Trophoblast cell (in vitro differentiated cells and primary cell): ENCODE data around the gene TMEM273.

ENCODE experiments used
- DNase-seq, 2 donors: peaks; one replicate each; pipeline ENCODE4 v3.0.0-alpha.2; 2016
- H2AFZ ChIP-seq: 2 replicates; pipeline ENCODE4 v1.6.1; 2013; ENCODE audit warnings: low read length, moderate library complexity, mild to moderate bottlenecking; ENCODE audit not compliant: insufficient read depth, poor library complexity
- H2AK5ac ChIP-seq: 2 replicates; pipeline ENCODE4 v1.6.1; 2013; ENCODE audit warnings: mild to moderate bottlenecking, low read length
- H2BK120ac ChIP-seq: 2 replicates; pipeline ENCODE4 v1.6.1; 2013; ENCODE audit warnings: low read length, mild to moderate bottlenecking, moderate library complexity; ENCODE audit not compliant: insufficient read depth, poor library complexity
- H2BK12ac ChIP-seq: 2 replicates; pipeline ENCODE4 v1.6.1; 2013; ENCODE audit warnings: mild to moderate bottlenecking, low read length, moderate library complexity
- H2BK5ac ChIP-seq: 2 replicates; pipeline ENCODE4 v1.6.1; 2013; ENCODE audit warnings: low read length, low read depth, moderate library complexity, mild to moderate bottlenecking; ENCODE audit not compliant: poor library complexity
- H3K14ac ChIP-seq: 2 replicates; pipeline ENCODE4 v1.6.1; 2013; ENCODE audit warnings: mild to moderate bottlenecking, low read length
- H3K18ac ChIP-seq: 2 replicates; pipeline ENCODE4 v1.6.1; 2013; ENCODE audit warnings: mild to moderate bottlenecking, low read length
- H3K23ac ChIP-seq: 2 replicates; pipeline ENCODE4 v1.6.1; 2013; ENCODE audit warnings: low read length
- H3K27ac ChIP-seq: 2 replicates; pipeline ENCODE4 v1.5.1; 2013; ENCODE audit warnings: low read depth, mild to moderate bottlenecking, inconsistent platforms, low read length, moderate library complexity
- H3K27me3 ChIP-seq: 2 replicates; pipeline ENCODE4 v1.6.1; 2013; ENCODE audit warnings: inconsistent platforms, mild to moderate bottlenecking, low read length, moderate library complexity; ENCODE audit not compliant: insufficient read depth
- H3K36me3 ChIP-seq, 2 experiments: 1 replicate in 1 of 2; 2 replicates in 1 of 2; pipeline ENCODE4 v1.6.1; 2013; ENCODE audit warnings: low read length in 2 of 2, mild to moderate bottlenecking in 2 of 2, moderate library complexity in 1 of 2; ENCODE audit not compliant: insufficient read depth in 2 of 2, control insufficient read depth in 1 of 2
- H3K4ac ChIP-seq: 2 replicates; pipeline ENCODE4 v1.6.1; 2013; ENCODE audit warnings: low read depth, mild to moderate bottlenecking, low read length, moderate library complexity
- H3K4me1 ChIP-seq, 2 experiments: 1 replicate in 1 of 2; 2 replicates in 1 of 2; pipeline ENCODE4 v1.6.1; 2013; ENCODE audit warnings: low read length in 2 of 2, mild to moderate bottlenecking in 2 of 2, moderate library complexity in 1 of 2; ENCODE audit not compliant: insufficient read depth in 2 of 2, control insufficient read depth in 1 of 2
- H3K4me2 ChIP-seq: 2 replicates; pipeline ENCODE4 v1.6.1; 2013; ENCODE audit warnings: inconsistent platforms, mild to moderate bottlenecking, low read length, moderate library complexity
- H3K4me3 ChIP-seq: 2 replicates; pipeline ENCODE4 v1.5.1; 2013; ENCODE audit warnings: mild to moderate bottlenecking, low read depth, low read length, inconsistent platforms
- H3K79me1 ChIP-seq: one replicate; pipeline ENCODE4 v1.6.1; 2013; ENCODE audit warnings: low read length
- H3K79me2 ChIP-seq: 2 replicates; pipeline ENCODE4 v1.6.1; 2013; ENCODE audit warnings: low read length, mild to moderate bottlenecking; ENCODE audit not compliant: control insufficient read depth, insufficient read depth, poor library complexity
- H3K9ac ChIP-seq: 2 replicates; pipeline ENCODE4 v1.6.1; 2013; ENCODE audit warnings: mild to moderate bottlenecking, low read length
- H3K9me3 ChIP-seq: 2 replicates; pipeline ENCODE4 v1.6.1; 2013; ENCODE audit warnings: low read depth, mild to moderate bottlenecking, control low read depth, inconsistent platforms, low read length; ENCODE audit not compliant: insufficient read depth
- H4K12ac ChIP-seq: 2 replicates; pipeline ENCODE4 v1.6.1; 2013; ENCODE audit warnings: low read depth, mild to moderate bottlenecking, low read length, moderate library complexity
- H4K8ac ChIP-seq: 2 replicates; pipeline ENCODE4 v1.6.1; 2013; ENCODE audit warnings: low read depth, mild to moderate bottlenecking, low read length, moderate library complexity
- H4K91ac ChIP-seq: one replicate; pipeline ENCODE4 v1.6.1; 2013; ENCODE audit warnings: low read depth, mild to moderate bottlenecking, low read length, moderate library complexity
- WGBS: extraction: QIAGEN DNeasy Blood & Tissue Kit; methylation state at CpG from one replicate; pipeline ENCODE4 v1.1.7; 2013; ENCODE audit warnings: missing lambda C conversion rate; ENCODE audit not compliant: insufficient read length, insufficient coverage; ENCODE audit errors: extremely low coverage; 5-methylcytosine and 5-hydroxymethylcytosine counted together

TMEM273 gene

GRCh38 chr10:49107887-49108267, 80.3 kb downstream of the TMEM273 start:
- no peaks in the 10 kb centered on the region for H3K79me2 ChIP-seq
- no peak for DNase-seq
- H3K79me1 ChIP-seq, result no peaks in the 10 kb centered on the region
- H3K23ac ChIP-seq, result no peak overlapping the region
- no peaks in the 10 kb centered on the region for H3K27me3 ChIP-seq
- H3K27ac ChIP-seq, result no peak overlapping the region
- no peaks in the 10 kb centered on the region for H3K36me3 ChIP-seq
- no peak overlapping the region for H2AFZ ChIP-seq
- no peak overlapping the region for H4K12ac ChIP-seq
- no peak overlapping the region for H3K9ac ChIP-seq
- no peak overlapping the region for H4K91ac ChIP-seq
- no peak overlapping the region for H3K18ac ChIP-seq
- H3K9me3 ChIP-seq, result peaks cover 2% of the 10 kb centered on the region
- no peak overlapping the region for H2BK120ac ChIP-seq
- H2AK5ac ChIP-seq, result no peak overlapping the region
- H2BK5ac ChIP-seq, result no peak overlapping the region
- no peak overlapping the region for H2BK12ac ChIP-seq
- no peak overlapping the region for H3K4ac ChIP-seq
- H3K4me1 ChIP-seq, result no peaks in the 10 kb centered on the region
- no peak overlapping the region for H3K14ac ChIP-seq
- no peak overlapping the region for H3K4me3 ChIP-seq
- WGBS, result no CpG with 5 or more reads among the region's 8 CpGs
- H4K8ac ChIP-seq, result no peak overlapping the region
- no peak overlapping the region for H3K4me2 ChIP-seq

- H3K9me3 ChIP-seq, result peaks cover 2% of the 10 kb centered on the region
- H2BK12ac ChIP-seq, result no peak overlapping the region
- H3K27me3 ChIP-seq, result no peaks in the 10 kb centered on the region
- no peaks in the 10 kb centered on the region for H3K4me1 ChIP-seq
- no peaks in the 10 kb centered on the region for H3K79me2 ChIP-seq
- H3K4me2 ChIP-seq, result no peak overlapping the region
- no peaks in the 10 kb centered on the region for H3K79me1 ChIP-seq
- H3K18ac ChIP-seq, result no peak overlapping the region
- H4K8ac ChIP-seq, result no peak overlapping the region
- no peak overlapping the region for H3K4me3 ChIP-seq
- no peaks in the 10 kb centered on the region for H3K36me3 ChIP-seq
- H2AFZ ChIP-seq, result no peak overlapping the region
- no peak overlapping the region for H3K9ac ChIP-seq
- H3K4ac ChIP-seq, result no peak overlapping the region
- H4K12ac ChIP-seq, result no peak overlapping the region
- no peak overlapping the region for H3K23ac ChIP-seq
- no peak overlapping the region for H2AK5ac ChIP-seq
- no peak overlapping the region for H2BK120ac ChIP-seq
- no peak overlapping the region for H3K27ac ChIP-seq
- H2BK5ac ChIP-seq, result no peak overlapping the region
- no peak overlapping the region for H3K14ac ChIP-seq
- no peak for DNase-seq
- no CpG with 5 or more reads among the region's 17 CpGs for WGBS
- H4K91ac ChIP-seq, result no peak overlapping the region
These were observed 80.9 kb downstream of the TMEM273 start for GRCh38 chr10:49107111-49107886.

- H3K27me3 ChIP-seq, result no peaks in the 10 kb centered on the region
- no peak overlapping the region for H2AK5ac ChIP-seq
- H3K27ac ChIP-seq, result no peak overlapping the region
- DNase-seq, result no peak
- H3K9me3 ChIP-seq, result peaks cover 2% of the 10 kb centered on the region
- no peak overlapping the region for H2BK120ac ChIP-seq
- no peak overlapping the region for H3K18ac ChIP-seq
- no peak overlapping the region for H3K9ac ChIP-seq
- H4K91ac ChIP-seq, result no peak overlapping the region
- H3K4ac ChIP-seq, result no peak overlapping the region
- no peaks in the 10 kb centered on the region for H3K79me2 ChIP-seq
- no peak overlapping the region for H3K4me3 ChIP-seq
- WGBS, result no CpG with 5 or more reads among the region's 7 CpGs
- H3K4me2 ChIP-seq, result no peak overlapping the region
- H3K4me1 ChIP-seq, result no peaks in the 10 kb centered on the region
- H3K36me3 ChIP-seq, result no peaks in the 10 kb centered on the region
- H3K14ac ChIP-seq, result no peak overlapping the region
- H4K12ac ChIP-seq, result no peak overlapping the region
- H4K8ac ChIP-seq, result no peak overlapping the region
- peak overlapping the region; percentile 17 for H2AFZ ChIP-seq
- H2BK12ac ChIP-seq, result no peak overlapping the region
- no peak overlapping the region for H2BK5ac ChIP-seq
- no peak overlapping the region for H3K23ac ChIP-seq
- no peaks in the 10 kb centered on the region for H3K79me1 ChIP-seq
These were observed 81.7 kb downstream of the TMEM273 start for GRCh38 chr10:49106451-49106850.

GRCh38 chr10:49105076-49105475, 83.1 kb downstream of the TMEM273 start:
- Histone ChIP-seq H4K91ac (no peak overlapping the region), H3K4ac (no peak overlapping the region), H3K4me3 (no peak overlapping the region), H3K9me3 (peaks cover 2% of the 10 kb centered on the region), H3K4me1 (no peaks in the 10 kb centered on the region), H3K14ac (no peak overlapping the region), H2AK5ac (no peak overlapping the region), H3K18ac (no peak overlapping the region), H2BK5ac (no peak overlapping the region), H3K9ac (no peak overlapping the region), H2BK120ac (no peak overlapping the region), H2AFZ (no peak overlapping the region), H3K23ac (no peak overlapping the region), H3K36me3 (no peaks in the 10 kb centered on the region), H3K27ac (no peak overlapping the region), H4K12ac (no peak overlapping the region), H3K79me2 (no peaks in the 10 kb centered on the region), H3K79me1 (no peaks in the 10 kb centered on the region), H3K4me2 (no peak overlapping the region), H3K27me3 (no peaks in the 10 kb centered on the region), H2BK12ac (no peak overlapping the region), H4K8ac (no peak overlapping the region)
- WGBS, result no CpG with 5 or more reads among the region's 4 CpGs
- DNase-seq, result no peak
